ENCODE results near the gene APBB2. TPM values are rescaled to one million over a fixed set of nuclear protein-coding genes. Genes with fewer than 3 reads are reported as not detected.
A peak's percentile ranks its signal among the peaks of the same experiment; 100 is the strongest.

Gene APBB2
- total and polyA plus RNA-seq, 4 donors = 4.8 to 31.5 (median 11.2) TPM

DNA sequence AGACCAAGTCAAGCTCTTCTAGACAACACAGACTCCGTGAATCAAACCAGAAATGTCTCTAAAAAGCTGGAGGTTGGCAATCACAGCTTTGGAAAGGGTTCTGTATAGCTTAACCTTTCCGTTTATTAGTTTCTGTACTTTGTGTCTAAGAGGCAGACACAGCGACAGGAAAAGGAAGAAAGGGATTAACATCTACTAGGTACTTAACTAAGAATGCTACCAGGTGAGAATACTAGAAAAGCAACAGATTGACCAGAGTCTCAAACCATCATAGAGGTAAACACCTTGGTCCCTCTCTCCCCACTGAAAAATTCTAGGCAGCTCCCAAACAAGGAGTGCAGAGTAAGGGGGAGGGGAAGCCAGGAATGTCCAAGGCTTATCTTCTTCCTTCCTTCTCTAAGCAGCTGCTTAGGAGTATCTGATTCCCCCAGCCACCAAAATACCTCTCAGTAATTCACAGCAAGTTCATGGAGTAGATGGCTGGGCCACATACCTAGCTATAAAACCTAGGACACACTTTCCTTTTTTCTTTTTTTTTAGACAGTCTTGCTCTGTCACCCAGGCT is 80.8 kb downstream of the APBB2 start:
- Histone ChIP-seq H3K4me1 (ENCODE audit: control insufficient read depth in 4 of 4, insufficient read depth in 4 of 4, low read length in 3 of 4) (peaks cover 3 to 32% (median 15%) of the 10 kb centered on the region in 4 donors), H3K27ac (ENCODE audit: low read depth in 1 of 2, low read length in 2 of 2) (peak overlapping the region in 1 of 2 donors; percentile 1)

DNA sequence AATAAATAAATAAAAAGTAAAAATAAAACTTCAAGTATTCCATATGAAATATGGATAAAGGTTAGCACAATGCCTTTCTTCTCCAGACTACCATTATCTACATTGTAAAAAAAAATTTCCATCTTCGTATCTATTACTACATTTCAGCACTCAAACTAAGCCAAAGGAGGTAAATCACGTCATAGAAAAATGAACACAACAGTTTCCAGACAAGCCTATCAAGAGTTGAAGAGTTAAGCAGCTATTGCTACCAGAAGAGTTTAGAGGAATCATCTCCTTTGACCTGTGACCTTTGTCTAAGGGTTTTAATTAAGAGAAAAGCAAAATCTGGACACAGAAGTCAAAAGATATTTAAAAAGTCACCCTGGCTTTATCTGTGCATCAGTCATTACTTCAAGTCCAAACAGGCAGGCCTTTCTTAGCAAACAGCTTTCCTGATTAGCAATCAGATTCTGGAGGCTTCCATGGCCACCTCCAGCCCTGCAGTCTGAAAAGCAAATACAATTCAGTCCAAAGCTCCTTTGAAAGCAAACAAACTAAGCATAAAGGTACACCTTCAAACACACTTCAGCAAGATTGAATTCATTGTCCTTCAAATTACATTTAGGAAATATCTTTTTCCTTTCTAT is 82.2 kb downstream of the APBB2 start:
- Histone ChIP-seq H3K36me3 (ENCODE audit: control insufficient read depth in 4 of 4, insufficient read depth in 3 of 4, low read depth in 1 of 4, low read length in 3 of 4) (no peaks in the 10 kb centered on the region), H3K27ac (ENCODE audit: low read depth in 1 of 2, low read length in 2 of 2) (peak overlapping the region in 1 of 2 donors; percentile 60), H3K4me3 (ENCODE audit: low read depth in 1 of 3, low read length in 3 of 3) (no peak overlapping the region), H3K9ac (ENCODE audit: low read depth in 1 of 2, low read length in 2 of 2) (no peak overlapping the region), H3K9me3 (ENCODE audit: control insufficient read depth in 4 of 4, low read length in 3 of 4) (no peaks in the 10 kb centered on the region), H3K27me3 (ENCODE audit: control insufficient read depth in 4 of 4, insufficient read depth in 4 of 4, low read length in 3 of 4) (no peaks in the 10 kb centered on the region), H3K4me1 (ENCODE audit: control insufficient read depth in 4 of 4, insufficient read depth in 4 of 4, low read length in 3 of 4) (peaks cover 3 to 32% (median 15%) of the 10 kb centered on the region in 4 donors)
- 38% methylated on average over 2 of the region's 2 CpGs for WGBS
- DNase-seq (ENCODE audit: low spot score) = no peak
- TF ChIP-seq FOXA2 (IDR thresholded peaks at IDR 0.05) (peak; percentile 52), GABPA (IDR thresholded peaks at IDR 0.05 in 1 of 2, conservative IDR thresholded peaks at IDR 0.05 in 1 of 2) (no peak), HNF4A (conservative IDR thresholded peaks at IDR 0.05) (peak; percentile 91 to 93), HNF4G (IDR thresholded peaks at IDR 0.05) (peak; percentile 62), NR2F2 (IDR thresholded peaks at IDR 0.05) (peak; percentile 49), EGR1 (IDR thresholded peaks at IDR 0.05; ENCODE audit: low read depth in 2 of 2) (no peak), TAF1 (conservative IDR thresholded peaks at IDR 0.05) (no peak), SP1 (IDR thresholded peaks at IDR 0.05) (peak; percentile 78), RAD21 (IDR thresholded peaks at IDR 0.05) (peak; percentile 42 to 46), JUND (IDR thresholded peaks at IDR 0.05) (peak; percentile 48 to 66), FOXA1 (IDR thresholded peaks at IDR 0.05) (peak; percentile 40), REST (IDR thresholded peaks at IDR 0.05) (peak; percentile 63), YY1 (IDR thresholded peaks at IDR 0.05) (peak; percentile 81), RXRA (IDR thresholded peaks at IDR 0.05) (peak; percentile 59 to 72)
- TF ChIP-seq, protein P1, sequence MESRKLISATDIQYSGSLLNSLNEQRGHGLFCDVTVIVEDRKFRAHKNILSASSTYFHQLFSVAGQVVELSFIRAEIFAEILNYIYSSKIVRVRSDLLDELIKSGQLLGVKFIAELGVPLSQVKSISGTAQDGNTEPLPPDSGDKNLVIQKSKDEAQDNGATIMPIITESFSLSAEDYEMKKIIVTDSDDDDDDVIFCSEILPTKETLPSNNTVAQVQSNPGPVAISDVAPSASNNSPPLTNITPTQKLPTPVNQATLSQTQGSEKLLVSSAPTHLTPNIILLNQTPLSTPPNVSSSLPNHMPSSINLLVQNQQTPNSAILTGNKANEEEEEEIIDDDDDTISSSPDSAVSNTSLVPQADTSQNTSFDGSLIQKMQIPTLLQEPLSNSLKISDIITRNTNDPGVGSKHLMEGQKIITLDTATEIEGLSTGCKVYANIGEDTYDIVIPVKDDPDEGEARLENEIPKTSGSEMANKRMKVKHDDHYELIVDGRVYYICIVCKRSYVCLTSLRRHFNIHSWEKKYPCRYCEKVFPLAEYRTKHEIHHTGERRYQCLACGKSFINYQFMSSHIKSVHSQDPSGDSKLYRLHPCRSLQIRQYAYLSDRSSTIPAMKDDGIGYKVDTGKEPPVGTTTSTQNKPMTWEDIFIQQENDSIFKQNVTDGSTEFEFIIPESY (IDR thresholded peaks at IDR 0.05) = peak; percentile 53
- TF ChIP-seq, protein P2, sequence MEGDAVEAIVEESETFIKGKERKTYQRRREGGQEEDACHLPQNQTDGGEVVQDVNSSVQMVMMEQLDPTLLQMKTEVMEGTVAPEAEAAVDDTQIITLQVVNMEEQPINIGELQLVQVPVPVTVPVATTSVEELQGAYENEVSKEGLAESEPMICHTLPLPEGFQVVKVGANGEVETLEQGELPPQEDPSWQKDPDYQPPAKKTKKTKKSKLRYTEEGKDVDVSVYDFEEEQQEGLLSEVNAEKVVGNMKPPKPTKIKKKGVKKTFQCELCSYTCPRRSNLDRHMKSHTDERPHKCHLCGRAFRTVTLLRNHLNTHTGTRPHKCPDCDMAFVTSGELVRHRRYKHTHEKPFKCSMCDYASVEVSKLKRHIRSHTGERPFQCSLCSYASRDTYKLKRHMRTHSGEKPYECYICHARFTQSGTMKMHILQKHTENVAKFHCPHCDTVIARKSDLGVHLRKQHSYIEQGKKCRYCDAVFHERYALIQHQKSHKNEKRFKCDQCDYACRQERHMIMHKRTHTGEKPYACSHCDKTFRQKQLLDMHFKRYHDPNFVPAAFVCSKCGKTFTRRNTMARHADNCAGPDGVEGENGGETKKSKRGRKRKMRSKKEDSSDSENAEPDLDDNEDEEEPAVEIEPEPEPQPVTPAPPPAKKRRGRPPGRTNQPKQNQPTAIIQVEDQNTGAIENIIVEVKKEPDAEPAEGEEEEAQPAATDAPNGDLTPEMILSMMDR (IDR thresholded peaks at IDR 0.05; ENCODE audit: low read depth, low read length, missing input control) = no peak
- TF ChIP-seq, protein P3, sequence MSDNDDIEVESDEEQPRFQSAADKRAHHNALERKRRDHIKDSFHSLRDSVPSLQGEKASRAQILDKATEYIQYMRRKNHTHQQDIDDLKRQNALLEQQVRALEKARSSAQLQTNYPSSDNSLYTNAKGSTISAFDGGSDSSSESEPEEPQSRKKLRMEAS (IDR thresholded peaks at IDR 0.05) = peak; percentile 36
- TF ChIP-seq, protein P4, sequence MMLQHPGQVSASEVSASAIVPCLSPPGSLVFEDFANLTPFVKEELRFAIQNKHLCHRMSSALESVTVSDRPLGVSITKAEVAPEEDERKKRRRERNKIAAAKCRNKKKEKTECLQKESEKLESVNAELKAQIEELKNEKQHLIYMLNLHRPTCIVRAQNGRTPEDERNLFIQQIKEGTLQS (IDR thresholded peaks at IDR 0.05) = no peak

More for the DNA sequence above, 80.8 kb downstream of the APBB2 start:
- Histone ChIP-seq H3K4me3 (ENCODE audit: low read depth in 1 of 3, low read length in 3 of 3) (no peak overlapping the region), H3K36me3 (ENCODE audit: control insufficient read depth in 4 of 4, insufficient read depth in 3 of 4, low read depth in 1 of 4, low read length in 3 of 4) (no peaks in the 10 kb centered on the region), H3K27me3 (ENCODE audit: control insufficient read depth in 4 of 4, insufficient read depth in 4 of 4, low read length in 3 of 4) (no peaks in the 10 kb centered on the region), H3K9me3 (ENCODE audit: control insufficient read depth in 4 of 4, low read length in 3 of 4) (no peaks in the 10 kb centered on the region), H3K9ac (ENCODE audit: low read depth in 1 of 2, low read length in 2 of 2) (no peak overlapping the region)
- WGBS = 65% methylated on average over 3 of the region's 3 CpGs
- DNase-seq (ENCODE audit: low spot score) = no peak
- TF ChIP-seq TAF1 (conservative IDR thresholded peaks at IDR 0.05) (no peak), GABPA (IDR thresholded peaks at IDR 0.05 in 1 of 2, conservative IDR thresholded peaks at IDR 0.05 in 1 of 2) (no peak)

Measured in liver (tissue), 9 donors.